K562 (cell line): ENCODE data around the gene SLC38A10. TPM values are rescaled to one million over a fixed set of nuclear protein-coding genes. Genes with fewer than 3 reads are reported as not detected.

Experiments used
- ATAC-seq: fragments of 200-7000 bp; cut with Tn5 transposase; 3 replicates; pipeline ENCODE4 v1.9.1; 2020; ENCODE audit warnings: moderate library complexity
- BruUV-seq: library from RNA; stranded (reverse); fragments of 400-500 nt; replicated peaks from 2 replicates; lab custom pipeline; 2021; lab: Mats Ljungman, UMichigan
- CTCF ChIA-PET: fragments of 300-600 bp; formaldehyde crosslinking; extraction: SDS; loops from one replicate; lab custom pipeline; 2021; ENCODE audit warnings: low intra/inter-chr PET ratio; lab: Yijun Ruan, JAX
- POLR2A ChIA-PET: fragments of 300-600, 350-650 bp; sonication (Branson Sonifier 250); formaldehyde crosslinking; extraction: SDS; loops from one replicate; lab custom pipeline; 2021; ENCODE audit warnings: antibody characterized with exemption, inconsistent platforms; lab: Yijun Ruan, JAX
- DNase-seq, 4 experiments: peaks; one replicate each; pipeline versions ENCODE4 v3.0.0 to v3.0.0-alpha.2; 2011 to 2018; ENCODE audit warnings: low spot score in 3 of 4, mixed read lengths in 3 of 4; ENCODE audit errors: extremely low read depth in 1 of 4
- FAIRE-seq: peaks from 2 replicates; lab custom pipeline; 2011; peaks lifted over from hg19 to GRCh38; lab: Jason Lieb, UNC
- H2AFZ ChIP-seq: 2 replicates; pipeline ENCODE4 v1.6.0; 2011; ENCODE audit warnings: low read depth, low read length, control low read depth, inconsistent platforms
- H3K27ac ChIP-seq: fragments of 200-600 bp; 3 replicates; pipeline ENCODE4 v1.8.0; 2011; ENCODE audit warnings: low read depth, mild to moderate bottlenecking, control low read depth, inconsistent platforms, low read length, moderate library complexity, mixed read lengths; ENCODE audit errors: extremely low read depth
- H3K27me3 ChIP-seq, 2 experiments: fragments of 300-600 bp in 1 of 2; 2 replicates in 1 of 2; 3 replicates in 1 of 2; pipeline versions ENCODE4 v1.6.0 to v1.8.0; 2011; ENCODE audit warnings: inconsistent platforms in 2 of 2, low read length in 2 of 2, mild to moderate bottlenecking in 1 of 2, mixed read lengths in 1 of 2, moderate library complexity in 1 of 2; ENCODE audit not compliant: control insufficient read depth in 2 of 2, insufficient read depth in 2 of 2
- H3K36me3 ChIP-seq: fragments of 300-600 bp; 3 replicates; pipeline ENCODE4 v1.8.0; 2011; ENCODE audit warnings: mild to moderate bottlenecking, low read length, inconsistent platforms; ENCODE audit not compliant: control insufficient read depth, insufficient read depth
- H3K4me1 ChIP-seq, 2 experiments: fragments of 200-600 bp in 1 of 2; replicated peaks in 1 of 2; 2 replicates in 1 of 2; 3 replicates in 1 of 2; pipeline versions ENCODE4 v1.5.1 to v1.8.0; 2011; ENCODE audit warnings: inconsistent platforms in 2 of 2, low read length in 2 of 2, mild to moderate bottlenecking in 1 of 2, mixed read lengths in 1 of 2, moderate library complexity in 1 of 2; ENCODE audit not compliant: control insufficient read depth in 2 of 2, insufficient read depth in 2 of 2
- H3K4me2 ChIP-seq: 2 replicates; pipeline ENCODE4 v1.6.1; 2011; ENCODE audit warnings: low read length, control low read depth, inconsistent platforms, mixed read lengths; ENCODE audit not compliant: insufficient read depth
- H3K4me3 ChIP-seq: fragments of 200-600 bp; sonication (generic), shearing (Covaris generic); 2 replicates; pipeline ENCODE4 v1.5.1; 2016; ENCODE audit warnings: control low read depth, inconsistent platforms
- H3K79me2 ChIP-seq: fragments of 200-600 bp; 3 replicates; pipeline ENCODE4 v1.8.0; 2011; ENCODE audit warnings: low read length, inconsistent platforms; ENCODE audit not compliant: control insufficient read depth, insufficient read depth
- H3K9ac ChIP-seq, 2 experiments: 2 replicates each; pipeline versions ENCODE4 v1.6.0 to v1.6.1; 2011; ENCODE audit warnings: low read depth in 2 of 2, low read length in 2 of 2, control low read depth in 1 of 2, inconsistent platforms in 1 of 2, mild to moderate bottlenecking in 1 of 2, mixed read lengths in 1 of 2; ENCODE audit not compliant: insufficient read depth in 1 of 2
- H3K9me1 ChIP-seq: one replicate; pipeline ENCODE4 v1.6.0; 2011; ENCODE audit warnings: inconsistent platforms, mild to moderate bottlenecking, low read length, moderate library complexity; ENCODE audit not compliant: control insufficient read depth, insufficient read depth
- H3K9me3 ChIP-seq: replicated peaks from 2 replicates; pipeline ENCODE4 v1.5.1; 2011; ENCODE audit warnings: low read depth, low read length, inconsistent platforms; ENCODE audit not compliant: control insufficient read depth, insufficient read depth
- H4K20me1 ChIP-seq: replicated peaks from 2 replicates; pipeline ENCODE4 v1.6.1; 2011; ENCODE audit warnings: low read length, inconsistent platforms, mixed read lengths; ENCODE audit not compliant: control insufficient read depth, insufficient read depth
- ETS2 ChIP-seq: IDR thresholded peaks from 2 replicates; pipeline ENCODE4 v1.6.1; 2016; ENCODE audit warnings: borderline replicate concordance, missing genetic modification characterization, mild to moderate bottlenecking, moderate library complexity, missing compliant biosample characterization; ENCODE audit not compliant: poor library complexity, severe bottlenecking
- FOSL1 ChIP-seq: fragments of 200-800 bp; sonication (Bioruptor generic); conservative IDR thresholded peaks from 2 replicates; pipeline ENCODE4 v1.6.1; 2016; ENCODE audit warnings: missing genetic modification characterization, missing compliant biosample characterization
- NFIX ChIP-seq: fragments of 250-450 bp; sonication (Bioruptor Pico); IDR thresholded peaks from 2 replicates; pipeline ENCODE4 v1.4.0; 2020; ENCODE audit warnings: low read depth, mild to moderate bottlenecking, moderate library complexity
- POLR2G ChIP-seq: fragments of 200-400 bp; formaldehyde crosslinking; IDR thresholded peaks from 2 replicates; pipeline ENCODE4 v1.6.1; 2017; ENCODE audit warnings: low read depth, mild to moderate bottlenecking, antibody characterized with exemption, low read length, moderate library complexity
- RBM22 ChIP-seq: fragments of 200-400 bp; formaldehyde crosslinking; IDR thresholded peaks from 2 replicates; pipeline ENCODE4 v1.6.1; 2018; ENCODE audit warnings: low read length, low read depth; ENCODE audit not compliant: poor library complexity, severe bottlenecking
- ZNF263 ChIP-seq: sonication (generic); formaldehyde crosslinking; IDR thresholded peaks from 2 replicates; pipeline ENCODE4 v1.8.0; 2022; ENCODE audit warnings: mild to moderate bottlenecking, missing genetic modification reagents, borderline replicate concordance
- ZNF274 ChIP-seq: IDR thresholded peaks from 2 replicates; pipeline ENCODE4 v1.6.1; 2011; ENCODE audit warnings: low read depth, mild to moderate bottlenecking, low read length, moderate library complexity, borderline replicate concordance
- WGBS: fragments of 100-300 bp; shearing (Covaris generic); methylation state at CpG from one replicate; pipeline ENCODE4 v1.1.6; 2016; ENCODE audit warnings: low coverage, mixed read lengths; ENCODE audit not compliant: insufficient coverage; ENCODE audit errors: missing lambda C conversion rate; 5-methylcytosine and 5-hydroxymethylcytosine counted together
- in situ Hi-C: fragments of 300-500 bp; cut with MboI; formaldehyde crosslinking; loops from 4 replicates; pipeline ENCODE4 v1.15.0; 2018; ENCODE audit warnings: inconsistent platforms, mixed read lengths
- intact Hi-C: fragments of 100-400 bp; cut with micrococcal nuclease; formaldehyde crosslinking; loops from 2 replicates; pipeline ENCODE4 v1.14.2; 2022
- polyA plus RNA-seq, 8 experiments: library from polyadenylated mRNA; depleted of rRNA in 4 of 8; stranded (reverse) in 5 of 8; unstranded in 3 of 8; fragments of >200 nt; fragmentation: Nextera tagmentation in 2 of 8; fragmentation: Illumina TruSeq in 1 of 8; extraction: Ambion mirVana in 2 of 8; extraction: Trizol in 1 of 8; gene quantifications; 2 replicates each; pipeline versions ENCODE4 v1.2.1 to v1.2.3, GENCODE V29; 2011 to 2014; ENCODE audit warnings: inconsistent platforms in 1 of 8, missing spikeins in 1 of 8
- total RNA-seq, 7 experiments: library from RNA; depleted of rRNA in 6 of 7; stranded (reverse); fragments of >200 nt in 6 of 7; fragmentation: Illumina TruSeq in 2 of 7; extraction: Trizol in 2 of 7; gene quantifications; 2 replicates each; pipeline versions ENCODE4 v1.2.1 to v1.2.3, GENCODE V29; 2011 to 2021; ENCODE audit warnings: low replicate concordance in 1 of 7

Gene SLC38A10
- total and polyA plus RNA-seq, 9 of the 15 experiments (the other 6 are each of a cell fraction or from before 2014, with no cell fraction given), result 0.45 to 54.2 (median 13.8) TPM

DNA sequence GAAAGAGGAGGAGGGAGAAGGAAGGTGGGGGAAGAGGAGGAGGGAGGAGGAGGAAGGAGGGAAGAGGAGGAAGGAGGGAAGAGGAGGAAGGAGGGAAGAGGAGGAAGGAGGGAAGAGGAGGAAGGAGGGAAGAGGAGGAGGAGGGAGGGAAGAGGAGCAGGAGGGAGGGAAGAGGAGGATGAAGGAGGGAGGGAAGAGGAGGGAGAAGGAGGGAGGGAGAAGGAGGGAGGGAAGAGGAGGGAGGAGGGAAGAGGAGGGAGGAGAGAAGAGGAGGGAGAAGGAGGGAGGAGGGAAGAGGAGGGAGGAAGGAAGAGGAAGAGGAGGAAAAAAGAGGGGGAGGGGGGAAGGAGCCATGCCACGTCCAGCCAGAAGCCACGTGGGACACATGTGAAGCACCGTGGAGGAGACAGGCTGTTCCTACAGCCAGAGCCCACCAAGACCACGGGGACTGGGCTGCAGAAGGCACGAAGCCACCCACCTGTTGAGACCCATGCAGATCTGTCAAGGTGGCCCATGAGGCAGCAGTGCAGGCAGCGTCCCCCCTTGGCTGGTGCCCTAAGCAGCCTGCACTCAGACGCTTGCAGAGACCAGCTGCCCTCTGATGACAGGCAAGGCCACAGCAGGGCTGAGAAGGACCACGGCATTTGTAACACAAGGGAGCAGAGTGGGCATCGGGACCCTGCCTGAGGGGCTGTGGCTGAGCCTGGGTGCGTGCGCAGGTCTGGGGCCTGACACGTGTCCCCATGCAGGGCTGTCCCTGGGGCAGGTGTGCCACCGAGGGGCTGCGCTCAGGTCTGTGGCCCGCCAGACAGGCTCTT, 45.7 kb downstream of the SLC38A10 start:
- Histone ChIP-seq H3K27me3 (no peaks in the 10 kb centered on the region), H3K9ac (no peak overlapping the region), H3K4me1 (peaks cover 0 to 50% of the 10 kb centered on the region in 2 experiments; a peak in 3 of 5 replicates), H3K9me1 (no peaks in the 10 kb centered on the region), H3K9me3 (no peaks in the 10 kb centered on the region), H2AFZ (no peak overlapping the region), H3K4me3 (no peak overlapping the region), H3K36me3 (peaks cover 32% of the 10 kb centered on the region; the same call in 1 of the 3 replicates), H3K79me2 (no peaks in the 10 kb centered on the region), H4K20me1 (no peaks in the 10 kb centered on the region; the same call in 1 of the 2 replicates), H3K27ac (no peak overlapping the region), H3K4me2 (no peak overlapping the region)
- DNase-seq, result no peak
- no peak for TF ChIP-seq ZNF274
- TF ChIP-seq ZNF263 (CRISPR knock-in tag), result peak; percentile 88
- peak; percentile 12 for TF ChIP-seq RBM22
- TF ChIP-seq NFIX (CRISPR knock-in tag), result no peak
- no peak for TF ChIP-seq ETS2
- TF ChIP-seq POLR2G, result 0 out of 2 replicates have a peak, but pooled peaks have one; percentile 22
- no peak for TF ChIP-seq FOSL1
- POLR2A ChIA-PET, result interaction anchor here (0.7 to 1.0 kb wide), 2 partner anchors 155 to 269 kb away, joined by 3 to 4 read pairs; no protein-coding TSS in a partner anchor
- FAIRE-seq, result no peak
- CTCF ChIA-PET, result no interaction called here
- ATAC-seq, result no peak
- in situ Hi-C loops, result loop anchor here (5.0 to 25.0 kb wide), 2 partner anchors 112 to 233 kb away; no protein-coding TSS in a partner anchor
- WGBS, result 83% methylated on average over 12 of the region's 15 CpGs
- BruUV-seq, result no TSS peak
- intact Hi-C loops, result loop anchor here (5.0 kb wide), 1 partner anchor 43 kb away; no protein-coding TSS in a partner anchor
